ENCODE data around the gene ADK. TPM values are rescaled to one million over a fixed set of nuclear protein-coding genes. Genes with fewer than 3 reads are reported as not detected.

ADK gene
- total and polyA plus RNA-seq, 2 of the 4 experiments (the other 2 are of a cell fraction) = 30.6 to 40.9 TPM

- Histone ChIP-seq H2AFZ (replicated peaks; ENCODE audit: low read length, poor library complexity) (no peak overlapping the region), H2BK15ac (ENCODE audit: low read depth, low read length) (no peak overlapping the region), H4K5ac (ENCODE audit: low read depth, low read length) (no peak overlapping the region), H3K56ac (ENCODE audit: extremely low read depth, insufficient read depth, low read length) (no peak overlapping the region), H3K4me2 (ENCODE audit: low read depth, low read length) (no peak overlapping the region), H3K79me1 (ENCODE audit: low read depth in 1 of 2, low read length in 2 of 2) (peaks cover 0 to 4% of the 10 kb centered on the region in 2 experiments; a peak in 1 of 4 replicates), H2BK20ac (ENCODE audit: low read depth, low read length) (no peak overlapping the region), H3K4me1 (ENCODE audit: control insufficient read depth, insufficient read depth, low read length) (no peaks in the 10 kb centered on the region), H3K4ac (ENCODE audit: low read depth, low read length) (no peak overlapping the region), H3K14ac (replicated peaks; ENCODE audit: low read depth, low read length) (no peak overlapping the region), H2AK5ac (ENCODE audit: low read depth, low read length) (no peak overlapping the region), H3K9me1 (ENCODE audit: insufficient read depth, low read length) (no peaks in the 10 kb centered on the region), H3K9me3 (ENCODE audit: control insufficient read depth, insufficient read depth, low read length) (peaks cover 7% of the 10 kb centered on the region), H3K27me3 (ENCODE audit: control insufficient read depth, insufficient read depth, low read length) (no peaks in the 10 kb centered on the region), H3K36me3 (ENCODE audit: control insufficient read depth, insufficient read depth, low read length) (peaks cover 5% of the 10 kb centered on the region), H3K18ac (ENCODE audit: low read depth, low read length) (no peak overlapping the region), H4K20me1 (ENCODE audit: insufficient read depth, low read length) (no peaks in the 10 kb centered on the region), H2BK5ac (ENCODE audit: low read depth, low read length, poor library complexity, severe bottlenecking) (no peak overlapping the region), H3K27ac (ENCODE audit: insufficient read depth, low read length) (no peak overlapping the region), H2BK120ac (ENCODE audit: low read depth, low read length) (no peak overlapping the region), H3K9ac (ENCODE audit: low read depth, low read length) (no peak overlapping the region), H4K8ac (ENCODE audit: low read depth in 2 of 2, low read length in 2 of 2) (no peak overlapping the region), H4K91ac (ENCODE audit: insufficient read depth, low read depth, low read length) (no peak overlapping the region), H3K4me3 (ENCODE audit: insufficient read depth, low read depth, low read length) (no peak overlapping the region), H3K23ac (ENCODE audit: low read depth, low read length) (no peak overlapping the region), H2AK9ac (replicated peaks; ENCODE audit: low read depth, low read length, poor library complexity) (no peak overlapping the region)
- TF ChIP-seq RFX5 (IDR thresholded peaks at IDR 0.05; ENCODE audit: low read depth, low read length) (no peak), CHD1 (IDR thresholded peaks at IDR 0.05; ENCODE audit: low read depth, low read length) (no peak), FOS (IDR thresholded peaks at IDR 0.05; ENCODE audit: low read depth, low read length) (no peak), MAZ (IDR thresholded peaks at IDR 0.05; ENCODE audit: borderline replicate concordance, low read depth, low read length) (no peak), SMC3 (IDR thresholded peaks at IDR 0.05; ENCODE audit: low read depth, low read length) (no peak), CEBPB (IDR thresholded peaks at IDR 0.05; ENCODE audit: low read depth, low read length) (no peak), RCOR1 (IDR thresholded peaks at IDR 0.05; ENCODE audit: insufficient replicate concordance, low read length) (no peak), MXI1 (IDR thresholded peaks at IDR 0.05; ENCODE audit: borderline replicate concordance, low read depth, low read length) (no peak), BHLHE40 (IDR thresholded peaks at IDR 0.05; ENCODE audit: low read depth, low read length) (no peak), POLR2A (IDR thresholded peaks at IDR 0.05; ENCODE audit: low read depth, low read length) (no peak), NFE2L2 (IDR thresholded peaks at IDR 0.05; ENCODE audit: low read depth, low read length) (no peak), CTCF (conservative IDR thresholded peaks at IDR 0.05; ENCODE audit: low read depth, low read length) (no peak)
- TF ChIP-seq, protein P1, sequence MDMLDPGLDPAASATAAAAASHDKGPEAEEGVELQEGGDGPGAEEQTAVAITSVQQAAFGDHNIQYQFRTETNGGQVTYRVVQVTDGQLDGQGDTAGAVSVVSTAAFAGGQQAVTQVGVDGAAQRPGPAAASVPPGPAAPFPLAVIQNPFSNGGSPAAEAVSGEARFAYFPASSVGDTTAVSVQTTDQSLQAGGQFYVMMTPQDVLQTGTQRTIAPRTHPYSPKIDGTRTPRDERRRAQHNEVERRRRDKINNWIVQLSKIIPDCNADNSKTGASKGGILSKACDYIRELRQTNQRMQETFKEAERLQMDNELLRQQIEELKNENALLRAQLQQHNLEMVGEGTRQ (IDR thresholded peaks at IDR 0.05; ENCODE audit: low read depth, low read length) = no peak
- in situ Hi-C loops (cut with MboI; ENCODE audit: low sequenced_read_pairs) (no loop called here), dilution Hi-C loops (cut with HindIII; ENCODE audit: low sequenced_read_pairs, unreplicated experiment) (no loop called here), intact Hi-C loops (cut with micrococcal nuclease) (no loop called here)
- no peak for DNase-seq
- CTCF ChIA-PET = no interaction called here
- POLR2A ChIA-PET (ENCODE audit: unreplicated experiment) = no interaction called here
- WGBS, 2 experiments (ENCODE audit: extremely low coverage in 2 of 2, insufficient read length in 1 of 2) = no CpG with 5 or more reads among the region's 3 CpGs
- no peak for ATAC-seq (ENCODE audit: low read depth)
- BruUV-seq (replicated peaks) = no TSS peak
Observed at GRCh38 chr10:74669210-74669609, 518.2 kb downstream of the ADK start.

Data from IMR-90 (cell line).